ENCODE results near the gene FRYL. TPM values are rescaled to one million over a fixed set of nuclear protein-coding genes. Genes with fewer than 3 reads are reported as not detected.

FRYL gene
- total RNA-seq, 1 experiment from 2014 or later: 47.7 TPM

GRCh38 chr4:48570646-48571220, 209.3 kb downstream of the FRYL start:
- Histone ChIP-seq H3K4me3 (replicated peaks in 1 of 2; ENCODE audit: low read depth in 1 of 2, low read length in 2 of 2) (no peak overlapping the region), H2AFZ (ENCODE audit: low read depth, low read length, poor library complexity, severe bottlenecking) (no peak overlapping the region), H3K9ac (ENCODE audit: low read length) (no peak overlapping the region), H3K4me1 (ENCODE audit: control insufficient read depth in 1 of 2, insufficient read depth in 2 of 2, low read length in 2 of 2) (peaks cover 0 to 8% of the 10 kb centered on the region in 2 experiments; a peak in 1 of 4 replicates), H3K9me2 (ENCODE audit: insufficient read depth) (no peaks in the 10 kb centered on the region), H3K79me2 (ENCODE audit: insufficient read depth, low read length) (no peaks in the 10 kb centered on the region), H3K4me2 (ENCODE audit: low read length) (peak overlapping the region; percentile 3; the same call in 1 of the 2 replicates), H3K9me3 (ENCODE audit: control insufficient read depth in 1 of 2, insufficient read depth in 1 of 2, low read depth in 1 of 2, low read length in 2 of 2) (no peaks in the 10 kb centered on the region), H3K36me3 (ENCODE audit: control insufficient read depth in 1 of 2, insufficient read depth in 2 of 2, low read length in 2 of 2) (peaks cover 0 to 11% of the 10 kb centered on the region in 2 experiments; a peak in 3 of 4 replicates), H3K27ac (ENCODE audit: low read depth, low read length) (no peak overlapping the region), H4K20me1 (ENCODE audit: insufficient read depth) (no peaks in the 10 kb centered on the region), H3K27me3 (ENCODE audit: insufficient read depth, low read length) (no peaks in the 10 kb centered on the region)
- DNase-seq (ENCODE audit: low read depth, low spot score) (no peak), ATAC-seq (peak; percentile 66; the same call in 1 of the 2 replicates)
- RAD21 ChIA-PET (ENCODE audit: low non-redundant PET in 1 of 2, low total read pairs in 2 of 2, uncharacterized antibody in 2 of 2, unreplicated experiment in 2 of 2): no interaction called here
- intact Hi-C loops (cut with micrococcal nuclease): loop anchor here (10.0 kb wide), 1 partner anchor 284 kb away; no protein-coding TSS in a partner anchor
- POLR2A ChIA-PET: no interaction called here
- TF ChIP-seq CEBPB (IDR thresholded peaks at IDR 0.05; ENCODE audit: low read depth): no peak
- no peak for TF ChIP-seq POLR2A (IDR thresholded peaks at IDR 0.05; ENCODE audit: borderline replicate concordance, extremely low read depth, insufficient read depth, insufficient read length)
- no peak for TF ChIP-seq EZH2 (IDR thresholded peaks at IDR 0.05)
- TF ChIP-seq SRF (IDR thresholded peaks at IDR 0.05; ENCODE audit: low read depth): 0 out of 2 replicates have a peak, but pooled peaks have one; percentile 15
- BruUV-seq (replicated peaks): no TSS peak
- CTCF ChIA-PET: interaction anchor here (1.2 kb wide), 1 partner anchor 13 kb away, joined by 3 read pairs; no protein-coding TSS in a partner anchor

GRCh38 chr4:48566034-48566384, 214.1 kb downstream of the FRYL start:
- DNase-seq (ENCODE audit: low read depth, low spot score) (no peak), ATAC-seq (no peak)
- Histone ChIP-seq H4K20me1 (ENCODE audit: insufficient read depth) (no peaks in the 10 kb centered on the region), H3K27me3 (ENCODE audit: insufficient read depth, low read length) (no peaks in the 10 kb centered on the region), H3K4me2 (ENCODE audit: low read length) (no peak overlapping the region), H3K27ac (ENCODE audit: low read depth, low read length) (no peak overlapping the region), H3K4me1 (ENCODE audit: control insufficient read depth in 1 of 2, insufficient read depth in 2 of 2, low read length in 2 of 2) (peaks cover 0 to 6% of the 10 kb centered on the region in 2 experiments; a peak in 1 of 4 replicates), H3K36me3 (ENCODE audit: control insufficient read depth in 1 of 2, insufficient read depth in 2 of 2, low read length in 2 of 2) (peaks cover 0 to 8% of the 10 kb centered on the region in 2 experiments; a peak in 2 of 4 replicates), H3K9ac (ENCODE audit: low read length) (no peak overlapping the region), H2AFZ (ENCODE audit: low read depth, low read length, poor library complexity, severe bottlenecking) (no peak overlapping the region), H3K9me2 (ENCODE audit: insufficient read depth) (no peaks in the 10 kb centered on the region), H3K4me3 (replicated peaks in 1 of 2; ENCODE audit: low read depth in 1 of 2, low read length in 2 of 2) (no peak overlapping the region), H3K9me3 (ENCODE audit: control insufficient read depth in 1 of 2, insufficient read depth in 1 of 2, low read depth in 1 of 2, low read length in 2 of 2) (no peaks in the 10 kb centered on the region), H3K79me2 (ENCODE audit: insufficient read depth, low read length) (no peaks in the 10 kb centered on the region)
- intact Hi-C loops (cut with micrococcal nuclease): no loop called here
- ChIA-PET CTCF (no interaction called here), POLR2A (no interaction called here), RAD21 (ENCODE audit: low non-redundant PET in 1 of 2, low total read pairs in 2 of 2, uncharacterized antibody in 2 of 2, unreplicated experiment in 2 of 2) (no interaction called here)
- no TSS peak for BruUV-seq (replicated peaks)
- TF ChIP-seq ZFX (IDR thresholded peaks at IDR 0.05) (no peak), MAX (IDR thresholded peaks at IDR 0.05) (no peak), EGR1 (IDR thresholded peaks at IDR 0.05; ENCODE audit: low read depth) (no peak), EZH2 (IDR thresholded peaks at IDR 0.05) (no peak), RAD21 (IDR thresholded peaks at IDR 0.05; ENCODE audit: low read depth) (no peak), ZNF274 (IDR thresholded peaks at IDR 0.05; ENCODE audit: low read depth, low read length) (no peak), ELF1 (IDR thresholded peaks at IDR 0.05; ENCODE audit: borderline replicate concordance, low read depth) (no peak), POLR2A (IDR thresholded peaks at IDR 0.05; ENCODE audit: borderline replicate concordance, extremely low read depth, insufficient read depth, insufficient read length) (no peak), SP1 (IDR thresholded peaks at IDR 0.05; ENCODE audit: low read depth) (no peak), CBX3 (IDR thresholded peaks at IDR 0.05; ENCODE audit: low read depth) (no peak), CTCF (IDR thresholded peaks at IDR 0.05 in 2 of 3, conservative IDR thresholded peaks at IDR 0.05 in 1 of 3; ENCODE audit: borderline replicate concordance in 1 of 3, insufficient read depth in 1 of 3, low read depth in 2 of 3, low read length in 2 of 3) (no peak), SIN3A (IDR thresholded peaks at IDR 0.05; ENCODE audit: low read depth) (no peak), JUND (IDR thresholded peaks at IDR 0.05) (no peak), SRF (IDR thresholded peaks at IDR 0.05; ENCODE audit: low read depth) (no peak), TCF7L2 (IDR thresholded peaks at IDR 0.05; ENCODE audit: borderline replicate concordance, extremely low read depth, insufficient read depth, insufficient read length) (no peak), YY1 (IDR thresholded peaks at IDR 0.05; ENCODE audit: extremely low read depth, insufficient replicate concordance, low read depth, low read length) (no peak)

All from HCT116 (cell line).